HG03571 (cell line): ENCODE measurements around the gene LMNA.

ENCODE experiments used
- ATAC-seq: cut with Tn5 transposase; IDR thresholded peaks from one replicate; pipeline ENCODE4 v1.9.1; 2021; ENCODE audit not compliant: unreplicated experiment

LMNA gene

DNA sequence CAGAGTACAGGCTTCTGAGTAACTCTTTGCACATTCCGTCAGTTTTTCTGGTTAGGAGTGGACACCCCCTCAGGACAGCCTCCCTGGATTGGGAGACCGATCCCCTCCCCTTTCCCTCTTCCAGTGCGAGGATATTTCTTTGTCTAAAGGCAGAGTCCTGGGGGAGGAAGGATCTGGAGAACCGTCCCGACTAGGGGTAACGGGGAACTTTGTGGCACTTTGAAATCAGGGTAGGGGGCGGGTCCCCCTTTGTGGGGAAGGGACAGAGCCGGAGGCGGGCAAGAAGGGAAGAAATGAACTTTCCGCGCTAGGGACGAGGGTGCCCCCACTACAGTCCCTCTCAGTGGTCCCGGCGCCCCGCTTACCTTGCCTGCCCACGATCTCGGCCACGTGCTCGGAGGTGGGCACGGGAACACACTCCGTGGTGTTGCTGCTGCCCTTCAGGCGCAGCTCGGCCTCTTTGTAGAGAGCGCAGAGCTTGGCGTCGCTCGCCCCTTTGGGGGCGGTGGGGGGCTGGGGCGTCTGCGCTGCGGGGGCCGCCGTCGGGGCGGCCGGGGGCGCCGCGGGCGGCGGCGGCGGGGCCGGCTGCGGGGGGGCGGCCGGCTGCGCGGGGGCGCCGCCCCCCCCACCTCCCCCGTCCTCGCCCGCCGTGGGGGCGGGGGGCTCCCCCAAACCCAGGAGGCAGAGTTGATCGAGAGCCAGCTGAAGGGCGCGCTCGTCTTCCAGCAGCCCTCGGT is 33.2 kb upstream of the LMNA start:
- no peak for ATAC-seq

- no peak for ATAC-seq
Measured at GRCh38 chr1:156081917-156082308, 32.6 kb upstream of the LMNA start.

DNA sequence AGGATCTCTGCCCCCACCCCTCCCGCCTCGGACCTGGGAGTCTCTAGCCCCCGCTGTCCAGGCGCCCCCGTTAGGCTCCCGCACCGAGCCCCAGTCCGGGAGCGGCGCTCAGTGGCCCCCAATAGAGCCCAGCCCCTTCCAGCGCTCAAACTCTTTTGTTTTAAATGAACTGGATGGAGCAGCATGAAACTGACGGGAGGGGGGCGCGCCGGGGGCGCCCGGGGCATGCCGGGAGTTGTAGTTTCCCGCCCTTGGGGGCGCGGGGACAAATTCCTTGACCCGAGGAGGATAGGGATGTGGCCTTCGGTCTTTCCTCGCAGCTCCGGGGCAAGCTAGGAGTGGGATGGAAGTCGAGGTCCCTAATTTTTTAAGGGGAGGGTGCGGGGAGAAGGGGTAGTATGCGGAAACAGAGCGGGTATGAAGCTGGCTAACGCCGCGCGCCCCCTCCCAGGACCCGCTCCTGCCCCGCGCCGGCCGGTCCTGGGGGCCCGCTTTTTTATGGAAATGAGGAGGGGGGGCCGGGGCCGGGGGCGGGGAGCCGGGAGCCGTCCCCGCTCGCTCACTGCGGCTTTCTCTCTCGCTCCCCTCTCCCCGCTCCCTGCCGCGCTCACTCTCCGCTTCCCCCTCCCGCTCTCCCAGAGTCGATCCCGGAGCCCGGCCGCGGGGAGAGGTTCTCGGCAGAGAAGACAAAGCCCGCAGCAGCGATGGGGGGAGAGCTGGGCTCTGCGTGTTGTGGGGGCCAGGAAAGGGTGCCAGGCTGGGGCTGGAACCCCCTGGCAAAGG is 32.0 kb upstream of the LMNA start, which contains the start of gene MEX3A:
Gene MEX3A, minus strand, starts transcription at position 157 of the 783 bp plus-strand sequence. CDS start 467 bp downstream, outside the sequence.
- no peak for ATAC-seq

GRCh38 chr1:156083800-156084790 is 30.4 kb upstream of the LMNA start:
- no peak for ATAC-seq

- ATAC-seq = no peak
Measured at GRCh38 chr1:156086256-156086662, 28.3 kb upstream of the LMNA start.

GRCh38 chr1:156089704-156090103 is 24.8 kb upstream of the LMNA start:
- no peak for ATAC-seq

DNA sequence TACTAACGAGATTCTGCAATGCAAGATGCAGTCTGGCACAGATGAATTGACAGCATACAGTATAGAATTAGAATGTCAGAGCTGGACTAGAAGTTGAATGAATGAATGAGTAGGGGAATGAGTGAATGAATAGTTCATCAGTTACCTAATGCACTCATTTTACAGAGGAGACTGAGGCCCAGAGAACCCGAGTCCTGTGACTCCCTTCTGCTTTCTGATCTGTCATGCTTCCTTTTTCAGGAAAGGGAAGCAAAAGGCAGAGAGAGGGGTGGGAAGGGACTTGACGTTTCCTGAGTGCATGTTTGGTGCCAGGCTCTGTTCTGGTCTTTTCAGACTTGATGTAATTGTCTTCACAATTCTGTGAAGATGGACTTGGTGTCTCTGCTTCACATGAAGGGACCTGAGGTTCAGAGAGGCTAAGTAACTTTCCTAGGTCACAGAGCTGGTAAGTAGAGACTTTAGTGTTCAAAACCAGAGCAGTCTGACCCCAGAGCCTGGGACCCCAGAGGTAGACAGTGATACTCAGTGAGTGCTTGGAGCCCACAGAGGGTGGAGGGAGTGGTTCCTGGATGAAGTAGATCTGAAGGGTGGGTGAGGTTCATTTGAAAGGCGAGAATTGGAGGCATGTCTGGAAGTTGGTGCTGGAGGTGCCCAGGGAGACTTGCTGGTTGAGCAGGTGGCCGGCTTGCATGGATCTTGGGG is 24.2 kb upstream of the LMNA start:
- no peak for ATAC-seq

GRCh38 chr1:156090840-156091188 is 23.7 kb upstream of the LMNA start:
- ATAC-seq = no peak

DNA sequence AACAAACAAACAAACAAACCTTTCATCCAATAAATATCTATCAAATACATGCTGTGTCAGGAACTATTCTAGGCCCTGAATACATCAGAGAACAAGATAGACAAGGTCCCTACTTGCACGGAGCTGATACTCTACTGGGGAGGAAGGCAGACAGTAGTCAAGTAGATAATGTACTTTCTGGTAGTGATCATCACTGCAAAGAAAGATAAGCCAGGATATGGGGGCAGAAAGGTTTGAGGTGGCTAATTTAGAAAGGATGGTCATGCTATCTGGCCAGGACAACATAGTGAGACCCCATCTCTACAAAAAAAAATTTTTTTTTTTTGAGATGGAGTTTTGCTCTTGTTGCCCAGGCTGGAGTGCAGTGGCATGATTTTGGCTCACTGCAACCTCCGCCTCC is 22.9 kb upstream of the LMNA start:
- no peak for ATAC-seq

DNA sequence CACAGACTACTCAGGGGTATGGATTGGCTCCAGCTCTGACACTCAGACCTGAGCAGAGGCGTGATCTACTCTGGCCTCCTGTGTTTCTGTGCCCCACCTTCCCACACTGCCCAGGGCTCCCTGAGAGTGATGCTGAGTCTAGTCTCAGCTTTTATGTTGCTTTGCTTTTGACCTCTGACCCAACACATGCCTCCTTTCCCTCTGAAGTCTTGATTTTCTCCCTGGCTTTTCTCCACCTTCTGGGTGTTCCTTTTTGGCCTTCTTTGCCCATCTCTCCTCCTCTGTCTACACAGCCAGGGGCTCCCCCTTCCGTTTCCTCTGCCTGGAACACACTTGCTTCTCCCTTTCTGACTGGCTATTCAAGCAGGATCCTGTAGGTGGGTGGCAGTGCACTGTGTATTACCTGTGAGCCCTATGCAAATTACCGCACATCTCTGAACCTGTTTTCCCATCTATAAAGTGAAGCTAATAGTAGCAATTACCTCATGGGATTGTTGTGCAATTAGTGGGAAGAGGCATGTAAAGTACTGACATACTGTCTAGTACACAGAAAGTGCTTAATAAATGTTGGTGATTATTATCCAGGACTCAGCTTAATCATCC is 18.5 kb upstream of the LMNA start:
- no peak for ATAC-seq

DNA sequence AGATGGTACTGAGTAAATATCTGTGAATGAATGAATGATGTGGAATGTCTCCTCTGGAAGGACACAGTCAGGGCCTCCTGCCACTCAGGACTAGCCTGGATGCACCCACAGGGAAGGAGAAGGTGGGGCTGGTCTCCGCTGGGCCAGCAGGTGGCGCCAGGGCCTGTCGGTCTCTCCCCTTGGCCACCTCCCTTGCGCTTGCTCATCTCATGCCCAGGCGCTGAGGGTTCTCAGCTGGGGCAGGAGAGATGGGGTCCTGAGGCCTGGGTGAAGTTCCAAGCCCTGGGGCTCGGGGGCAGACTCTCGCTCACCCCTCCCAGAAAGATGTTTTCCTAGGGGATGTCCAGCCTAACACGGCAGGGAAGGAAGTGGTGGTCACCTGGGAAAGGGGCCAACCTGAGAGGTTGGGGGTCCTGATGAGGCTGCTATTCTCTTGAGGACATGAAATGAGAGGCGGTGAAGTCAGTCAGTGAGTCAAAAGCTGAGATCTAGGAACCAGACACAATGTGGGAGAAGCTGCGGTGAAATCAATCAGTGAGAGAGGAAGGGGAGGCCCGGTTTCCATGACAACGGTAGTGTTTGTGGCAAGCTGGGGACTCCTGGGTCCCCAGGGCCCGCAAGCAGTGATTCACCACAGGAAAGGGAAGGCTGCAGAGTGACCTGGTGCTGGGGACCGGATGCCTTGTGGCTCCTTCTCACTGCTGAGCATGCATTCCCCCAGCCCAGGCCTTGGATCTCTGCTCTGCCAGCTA is 17.7 kb upstream of the LMNA start:
- peak; percentile 46 for ATAC-seq

GRCh38 chr1:156097499-156098178 is 16.9 kb upstream of the LMNA start:
- ATAC-seq = no peak

DNA sequence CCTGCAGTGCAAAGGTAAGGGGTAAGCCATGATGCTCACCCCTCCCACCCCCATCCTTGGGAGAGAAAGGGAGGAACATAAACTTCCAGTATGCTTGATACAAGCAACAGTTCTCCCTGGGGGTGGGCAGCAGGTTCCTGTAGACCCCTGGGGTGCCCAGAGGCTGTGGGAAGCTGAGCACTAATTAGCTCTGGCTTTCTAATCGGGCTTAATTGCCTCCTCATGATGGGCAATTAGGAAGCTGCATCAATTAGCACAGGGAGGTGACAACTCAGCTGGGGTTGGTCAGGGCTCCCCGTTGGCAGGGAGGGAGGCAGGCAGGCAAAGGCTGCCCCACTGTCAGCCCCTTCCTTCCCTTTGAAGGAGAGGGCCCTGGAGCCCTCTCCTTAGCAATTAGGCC is 15.7 kb upstream of the LMNA start:
- no peak for ATAC-seq

DNA sequence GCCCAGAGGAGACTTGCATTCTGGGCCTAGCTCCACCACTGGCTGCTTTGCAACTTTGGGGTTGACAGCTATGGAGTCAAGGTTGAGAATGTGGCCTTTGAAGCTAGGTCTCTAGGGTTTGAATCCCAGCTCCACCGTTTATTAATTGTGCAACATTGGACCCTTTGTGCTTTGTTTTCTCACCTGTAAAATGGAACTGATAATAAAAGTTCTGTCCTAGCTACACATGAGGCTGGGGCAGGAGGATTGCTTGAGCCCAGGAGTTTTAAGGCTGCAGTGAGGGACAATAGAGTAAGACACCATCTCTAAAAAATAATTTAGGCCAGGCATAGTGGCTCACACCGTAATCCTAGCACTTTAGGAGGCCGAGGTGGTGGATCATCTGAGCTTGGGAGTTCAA is 15.2 kb upstream of the LMNA start:
- no peak for ATAC-seq

DNA sequence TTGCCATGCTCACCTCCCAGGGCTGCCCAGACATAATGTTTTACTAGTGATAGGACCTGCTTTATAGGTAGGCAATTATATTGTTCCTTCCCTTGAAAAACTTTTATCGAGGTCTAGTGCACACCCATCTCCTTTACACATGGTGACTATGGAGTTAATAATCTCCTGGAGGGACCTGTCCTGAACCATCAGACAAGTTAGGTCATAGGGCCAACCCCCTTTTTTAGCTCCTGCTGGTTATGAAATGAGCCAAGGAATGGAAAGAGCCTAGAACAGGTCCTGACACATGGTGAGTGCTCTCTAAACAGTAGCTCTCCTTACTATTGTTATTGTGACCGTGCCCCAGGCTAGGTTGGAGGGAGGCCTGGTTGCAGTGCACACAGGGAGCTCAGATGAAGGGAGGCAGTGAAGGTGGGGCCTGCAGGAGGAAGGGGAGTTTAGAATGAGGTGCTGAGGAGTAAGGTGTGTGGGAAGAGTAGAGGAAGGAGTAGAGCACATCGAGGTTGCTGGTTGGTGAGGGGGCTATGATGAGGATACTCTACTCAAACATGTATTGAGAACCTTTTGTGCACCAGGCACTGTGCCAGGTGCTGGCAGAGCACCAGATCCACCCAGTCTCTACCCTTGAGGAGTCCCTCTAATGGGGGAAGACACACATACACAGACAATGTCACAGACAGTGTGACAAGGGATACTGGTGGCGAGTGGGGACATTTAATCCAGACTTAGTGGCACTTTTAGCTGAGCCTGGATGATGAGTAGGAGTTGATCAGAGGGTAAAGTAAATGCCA is 14.1 kb upstream of the LMNA start:
- no peak for ATAC-seq

- no peak for ATAC-seq
Measured at GRCh38 chr1:156101880-156102279, 12.6 kb upstream of the LMNA start.

DNA sequence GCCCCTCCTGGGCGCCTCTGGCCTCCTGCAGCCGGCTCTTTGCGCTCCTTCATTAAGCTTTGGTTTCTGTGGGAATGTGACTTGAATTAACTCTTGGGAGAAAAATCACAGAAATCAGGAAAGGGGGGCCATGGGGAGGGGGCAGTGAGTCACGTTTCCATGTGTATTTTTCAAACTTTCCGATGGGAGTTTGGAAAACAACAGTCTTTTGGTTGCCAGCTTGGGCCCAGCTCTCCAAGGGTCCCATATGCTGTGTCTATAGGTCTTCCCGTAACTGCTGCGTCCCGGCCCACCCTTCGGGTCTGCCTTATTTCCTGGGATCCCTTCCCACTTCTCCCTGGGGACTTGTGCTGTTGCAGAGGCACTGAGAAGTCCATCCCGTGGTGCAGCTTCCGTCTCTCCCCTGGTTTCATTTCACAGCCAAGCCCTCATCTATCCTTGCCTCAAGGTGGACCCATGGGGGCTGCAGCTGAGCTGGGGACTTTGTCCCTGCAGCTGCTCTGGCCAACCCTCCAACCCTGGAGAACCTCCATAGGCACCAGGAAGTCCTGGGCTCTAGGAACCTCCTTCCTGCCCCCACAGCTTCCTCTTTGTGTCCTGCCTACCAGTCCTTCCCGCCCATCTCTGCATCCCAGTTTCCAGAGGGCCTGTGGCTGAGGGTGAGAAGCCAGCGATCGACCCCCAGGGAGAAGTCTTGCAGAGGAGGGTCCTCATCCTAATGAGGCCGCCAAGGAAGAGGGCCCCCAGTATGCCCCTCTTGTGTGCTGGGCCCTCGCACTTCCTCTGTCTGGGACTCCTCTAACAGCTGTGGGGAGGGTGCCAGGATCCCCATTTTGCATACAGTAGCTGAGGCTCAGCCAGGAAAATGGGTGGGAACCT is 11.6 kb upstream of the LMNA start:
- no peak for ATAC-seq
